ENCODE results near the gene ZNF750.

DNA sequence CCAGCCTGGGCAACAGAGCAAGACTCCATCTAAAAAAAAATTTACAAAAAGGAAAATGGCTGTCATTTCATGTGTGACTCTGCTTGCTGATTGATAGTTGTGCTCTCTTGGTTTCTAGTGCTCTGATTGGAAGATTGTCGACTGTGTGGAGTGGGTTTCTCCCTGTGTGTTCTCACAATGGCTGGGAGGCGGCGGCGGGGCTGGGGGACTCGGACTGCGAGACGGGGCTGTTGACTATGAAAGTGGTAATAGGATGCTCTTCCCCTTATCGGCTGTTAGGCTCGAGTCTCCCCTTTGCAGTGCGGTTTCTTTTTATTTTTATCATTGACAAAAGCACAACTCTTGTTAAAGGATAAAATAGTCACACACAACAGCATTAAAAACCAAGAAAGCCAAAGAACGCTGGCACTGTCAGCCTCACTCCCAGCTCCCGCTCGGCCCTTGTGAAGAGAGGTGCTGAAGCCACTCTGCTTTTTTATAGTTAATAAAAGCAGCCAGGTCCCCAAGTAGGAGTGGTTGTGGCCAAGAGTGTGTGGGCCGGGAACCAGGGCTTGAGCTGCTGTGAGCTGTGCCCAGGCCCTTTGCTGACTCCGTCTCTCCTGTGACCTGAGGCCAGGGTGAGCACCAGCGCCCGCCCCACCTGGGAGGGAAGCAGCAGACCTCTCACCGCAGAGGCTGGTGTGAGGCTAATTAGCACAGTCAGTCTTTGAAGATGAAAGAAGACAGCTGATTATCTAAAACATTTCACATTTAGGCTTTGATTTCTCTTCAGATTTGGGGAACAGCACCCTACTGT, 51.4 kb downstream of the ZNF750 start:
- TF ChIP-seq, protein P1, sequence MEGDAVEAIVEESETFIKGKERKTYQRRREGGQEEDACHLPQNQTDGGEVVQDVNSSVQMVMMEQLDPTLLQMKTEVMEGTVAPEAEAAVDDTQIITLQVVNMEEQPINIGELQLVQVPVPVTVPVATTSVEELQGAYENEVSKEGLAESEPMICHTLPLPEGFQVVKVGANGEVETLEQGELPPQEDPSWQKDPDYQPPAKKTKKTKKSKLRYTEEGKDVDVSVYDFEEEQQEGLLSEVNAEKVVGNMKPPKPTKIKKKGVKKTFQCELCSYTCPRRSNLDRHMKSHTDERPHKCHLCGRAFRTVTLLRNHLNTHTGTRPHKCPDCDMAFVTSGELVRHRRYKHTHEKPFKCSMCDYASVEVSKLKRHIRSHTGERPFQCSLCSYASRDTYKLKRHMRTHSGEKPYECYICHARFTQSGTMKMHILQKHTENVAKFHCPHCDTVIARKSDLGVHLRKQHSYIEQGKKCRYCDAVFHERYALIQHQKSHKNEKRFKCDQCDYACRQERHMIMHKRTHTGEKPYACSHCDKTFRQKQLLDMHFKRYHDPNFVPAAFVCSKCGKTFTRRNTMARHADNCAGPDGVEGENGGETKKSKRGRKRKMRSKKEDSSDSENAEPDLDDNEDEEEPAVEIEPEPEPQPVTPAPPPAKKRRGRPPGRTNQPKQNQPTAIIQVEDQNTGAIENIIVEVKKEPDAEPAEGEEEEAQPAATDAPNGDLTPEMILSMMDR (IDR thresholded peaks at IDR 0.05; ENCODE audit: low read depth, low read length) = no peak
- no peak for TF ChIP-seq MYC (IDR thresholded peaks at IDR 0.05; ENCODE audit: low read depth, low read length)

Measured in NB4 (cell line).